Lower leg skin (tissue), 4 donors: ENCODE results near the gene COA6. TPM values are rescaled to one million over a fixed set of nuclear protein-coding genes. Genes with fewer than 3 reads are reported as not detected.

ENCODE experiments used
- DNase-seq, 2 donors: peaks; one replicate each; pipeline ENCODE4 v3.0.0-alpha.2; 2019; ENCODE audit warnings: low spot score in 2 of 2
- H3K4me3 ChIP-seq: fragments of 200-600 bp; sonication (generic); 2 replicates; pipeline ENCODE4 v1.5.1; 2017; ENCODE audit warnings: mild to moderate bottlenecking, low read depth; ENCODE audit not compliant: poor library complexity, severe bottlenecking
- POLR2A ChIP-seq, 2 donors: fragments of 450-650 bp; IDR thresholded peaks; one replicate each; pipeline ENCODE4 v1.6.1; 2016 to 2017; ENCODE audit warnings: antibody characterized with exemption in 2 of 2, mild to moderate bottlenecking in 1 of 2, moderate library complexity in 1 of 2
- WGBS, 2 donors: methylation state at CpG; one replicate each; pipeline ENCODE4 v1.1.5; 2018; 5-methylcytosine and 5-hydroxymethylcytosine counted together
- intact Hi-C: fragments of 100-400 bp; cut with DNase I; formaldehyde crosslinking; loops from one replicate; pipeline ENCODE4 v1.15.0; 2023; ENCODE audit warnings: low total_unique reads
- total RNA-seq, 4 donors: library from RNA; depleted of rRNA; stranded (reverse); fragments of >200 nt; gene quantifications; one replicate each; pipeline ENCODE4 v1.1.0, GENCODE V29; 2016
- TF ChIP-seq, protein P1 (sequence below), 3 donors: fragments of 450-650 bp; IDR thresholded peaks; one replicate each; pipeline ENCODE4 v1.5.1; 2016; ENCODE audit warnings: antibody characterized with exemption in 3 of 3, mild to moderate bottlenecking in 3 of 3, moderate library complexity in 2 of 3

Gene COA6
- total RNA-seq, 4 donors from 2014 or later, result 9.8 to 33.3 (median 14.8) TPM

DNA sequence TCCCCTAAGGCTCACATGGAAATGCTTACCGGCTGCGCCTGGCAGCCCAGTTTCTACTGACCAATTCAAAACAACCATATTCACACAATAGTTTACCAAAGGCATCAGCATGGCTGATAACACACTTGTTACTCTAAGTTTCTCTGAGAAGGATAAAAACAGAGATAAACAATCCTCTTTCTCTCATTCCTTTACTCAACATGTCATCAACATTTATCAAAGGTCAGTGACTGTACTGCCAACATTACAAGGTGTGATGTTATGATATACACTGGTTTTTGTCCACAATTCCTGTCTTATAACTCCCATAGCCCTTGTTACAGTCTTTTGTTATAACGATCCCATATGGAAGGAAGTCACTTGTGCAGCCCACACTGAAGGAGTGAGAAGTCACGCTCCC is 33.6 kb downstream of the COA6 start:
- WGBS, 2 donors, result 91 to 93% methylated on average over 4 of the region's 4 CpGs
- intact Hi-C loops, result no loop called here

DNA sequence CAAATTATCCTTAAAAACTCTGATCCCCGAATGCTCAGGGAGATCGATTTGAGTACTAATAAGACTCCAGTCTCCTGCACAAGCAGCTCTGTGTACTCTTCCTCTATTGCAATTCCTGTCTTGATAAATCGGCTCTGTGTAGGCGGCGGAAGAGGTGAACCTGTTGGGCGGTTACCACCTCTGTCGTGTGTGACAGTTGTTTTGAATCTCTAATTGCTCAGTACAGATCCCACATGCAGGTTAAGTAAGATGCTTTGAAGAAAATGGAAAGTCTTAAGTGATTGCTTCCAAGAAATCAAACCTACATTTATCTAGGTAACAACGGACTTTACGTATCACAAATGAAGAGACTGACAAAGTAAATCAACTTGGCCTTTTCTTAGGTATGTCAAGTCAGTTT is 35.5 kb downstream of the COA6 start:
- TF ChIP-seq, protein P1, sequence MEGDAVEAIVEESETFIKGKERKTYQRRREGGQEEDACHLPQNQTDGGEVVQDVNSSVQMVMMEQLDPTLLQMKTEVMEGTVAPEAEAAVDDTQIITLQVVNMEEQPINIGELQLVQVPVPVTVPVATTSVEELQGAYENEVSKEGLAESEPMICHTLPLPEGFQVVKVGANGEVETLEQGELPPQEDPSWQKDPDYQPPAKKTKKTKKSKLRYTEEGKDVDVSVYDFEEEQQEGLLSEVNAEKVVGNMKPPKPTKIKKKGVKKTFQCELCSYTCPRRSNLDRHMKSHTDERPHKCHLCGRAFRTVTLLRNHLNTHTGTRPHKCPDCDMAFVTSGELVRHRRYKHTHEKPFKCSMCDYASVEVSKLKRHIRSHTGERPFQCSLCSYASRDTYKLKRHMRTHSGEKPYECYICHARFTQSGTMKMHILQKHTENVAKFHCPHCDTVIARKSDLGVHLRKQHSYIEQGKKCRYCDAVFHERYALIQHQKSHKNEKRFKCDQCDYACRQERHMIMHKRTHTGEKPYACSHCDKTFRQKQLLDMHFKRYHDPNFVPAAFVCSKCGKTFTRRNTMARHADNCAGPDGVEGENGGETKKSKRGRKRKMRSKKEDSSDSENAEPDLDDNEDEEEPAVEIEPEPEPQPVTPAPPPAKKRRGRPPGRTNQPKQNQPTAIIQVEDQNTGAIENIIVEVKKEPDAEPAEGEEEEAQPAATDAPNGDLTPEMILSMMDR (IDR thresholded peaks at IDR 0.05), result no peak
- TF ChIP-seq POLR2A (IDR thresholded peaks at IDR 0.05), result no peak
- WGBS, 2 donors, result 85 to 90% methylated on average over 9 of the region's 9 CpGs
- H3K4me3 ChIP-seq, result no peak overlapping the region
- intact Hi-C loops, result no loop called here
- no peak for DNase-seq

More for the DNA sequence above, 33.6 kb downstream of the COA6 start:
- DNase-seq, result no peak
- TF ChIP-seq, protein P1 (IDR thresholded peaks at IDR 0.05), result no peak
- no peak for TF ChIP-seq POLR2A (IDR thresholded peaks at IDR 0.05)
- no peak overlapping the region for H3K4me3 ChIP-seq

DNA sequence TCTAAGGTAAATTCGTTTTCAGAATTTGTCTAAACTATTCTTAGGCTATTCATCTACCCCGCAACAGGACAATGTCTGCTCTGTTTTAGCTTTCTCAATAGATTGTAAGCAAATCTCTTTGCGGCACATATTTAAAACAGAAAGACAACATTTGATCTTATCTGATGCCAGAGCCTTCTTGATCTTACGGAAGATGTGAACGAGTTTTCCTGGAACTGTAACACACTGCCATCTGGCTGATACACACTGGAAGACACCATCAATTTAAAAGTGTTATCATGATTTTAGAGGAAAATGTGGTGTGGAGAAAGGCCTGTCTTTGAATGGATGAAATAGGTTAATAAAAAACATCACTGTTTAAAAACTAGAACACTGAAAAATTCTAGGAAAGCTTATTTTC is 36.1 kb downstream of the COA6 start:
- intact Hi-C loops, result no loop called here
- no peak overlapping the region for H3K4me3 ChIP-seq
- no peak for DNase-seq
- WGBS, 2 donors, result 69 to 78% methylated on average over 5 of the region's 5 CpGs
- TF ChIP-seq, protein P1 (IDR thresholded peaks at IDR 0.05), result no peak
- TF ChIP-seq POLR2A (IDR thresholded peaks at IDR 0.05), result no peak

DNA sequence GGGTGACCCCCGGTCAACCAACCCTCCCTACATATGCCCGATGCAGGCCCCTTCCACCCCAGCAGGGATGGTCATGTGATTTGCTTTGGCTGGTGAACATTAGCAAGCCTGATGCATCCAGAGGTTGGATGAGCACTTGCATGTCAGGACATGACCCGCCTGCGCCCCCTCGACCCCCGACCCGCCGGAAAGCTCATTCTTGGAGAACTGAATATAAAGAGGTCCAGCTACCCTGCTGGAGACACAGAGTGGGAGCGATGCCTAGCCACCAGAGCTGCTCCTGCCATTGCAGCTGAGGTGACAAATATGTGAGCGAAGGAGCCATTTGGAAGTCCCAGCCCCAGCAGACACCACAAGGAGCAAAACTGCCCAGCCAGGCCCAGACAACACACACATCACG is 39.6 kb downstream of the COA6 start:
- 87 to 94% methylated on average over 11 of the region's 11 CpGs for WGBS, 2 donors
- intact Hi-C loops, result no loop called here
- no peak for TF ChIP-seq POLR2A (IDR thresholded peaks at IDR 0.05)
- TF ChIP-seq, protein P1 (IDR thresholded peaks at IDR 0.05), result no peak
- DNase-seq, result no peak
- no peak overlapping the region for H3K4me3 ChIP-seq

DNA sequence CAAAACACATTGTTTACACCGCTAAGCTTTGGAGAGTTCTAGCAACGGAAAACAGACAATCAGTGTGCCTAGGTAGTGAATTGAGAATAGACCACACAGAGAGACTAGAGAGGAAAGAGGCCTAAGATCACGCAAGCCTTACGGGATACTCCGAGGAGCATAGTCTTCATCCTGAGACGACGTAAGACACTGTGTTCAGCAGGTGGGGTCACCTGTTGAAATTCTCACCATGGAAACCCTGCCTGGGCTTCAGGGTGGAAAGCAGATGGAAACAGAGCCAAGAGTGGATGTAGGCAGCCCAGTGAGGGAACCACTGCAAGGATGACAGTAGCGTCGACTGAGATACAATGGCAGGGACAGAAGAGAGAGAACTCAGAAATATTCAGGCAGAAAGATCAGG is 40.2 kb downstream of the COA6 start:
- DNase-seq, result no peak
- intact Hi-C loops, result no loop called here
- 97 to 98% methylated on average over 9 of the region's 9 CpGs for WGBS, 2 donors
- TF ChIP-seq, protein P1 (IDR thresholded peaks at IDR 0.05), result no peak
- TF ChIP-seq POLR2A (IDR thresholded peaks at IDR 0.05), result no peak
- no peak overlapping the region for H3K4me3 ChIP-seq

DNA sequence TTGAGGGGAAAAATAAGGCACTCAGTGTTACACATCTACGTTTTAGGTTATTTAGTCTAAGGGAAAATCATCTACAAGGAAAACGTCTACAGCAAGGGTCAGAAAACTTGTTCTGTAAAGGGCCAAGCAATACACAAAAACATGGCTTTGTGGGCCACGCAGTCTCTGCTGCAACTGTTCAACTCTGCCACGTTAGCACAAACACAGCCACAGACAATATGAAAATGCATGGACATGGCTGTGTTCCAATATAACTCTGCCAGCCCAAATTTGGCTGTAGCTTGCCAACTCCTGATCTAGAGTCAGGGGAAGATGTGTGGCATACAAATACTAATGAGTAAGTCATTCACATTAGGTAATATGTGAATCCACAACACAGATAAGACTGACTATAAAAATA is 40.7 kb downstream of the COA6 start:
- H3K4me3 ChIP-seq, result no peak overlapping the region
- intact Hi-C loops, result no loop called here
- TF ChIP-seq, protein P1 (IDR thresholded peaks at IDR 0.05), result no peak
- TF ChIP-seq POLR2A (IDR thresholded peaks at IDR 0.05), result no peak
- no peak for DNase-seq
- 83 to 86% methylated on average over 4 of the region's 4 CpGs for WGBS, 2 donors
